Prostate gland (tissue), 2 donors: ENCODE data around the gene DIPK1B. TPM values are rescaled to one million over a fixed set of nuclear protein-coding genes. Genes with fewer than 3 reads are reported as not detected.
A peak's percentile ranks its signal among the peaks of the same experiment; 100 is the strongest.

ENCODE experiments used
- DNase-seq: peaks from one replicate; pipeline ENCODE4 v3.0.0-alpha.2; 2019; ENCODE audit warnings: low spot score
- H3K27ac ChIP-seq, 2 donors: fragments of 200-600 bp; sonication (generic); 2 replicates each; pipeline ENCODE4 v1.5.1; 2017 to 2019
- H3K27me3 ChIP-seq: fragments of 200-600 bp; sonication (generic); replicated peaks from 2 replicates; pipeline ENCODE4 v1.5.1; 2019; ENCODE audit not compliant: insufficient read depth
- H3K36me3 ChIP-seq, 2 donors: fragments of 200-600 bp; sonication (generic); 1 replicate in 1 of 2; 2 replicates in 1 of 2; pipeline versions ENCODE4 v1.5.1 to v1.8.1; 2017 to 2019
- H3K4me1 ChIP-seq: fragments of 200-600 bp; sonication (generic); replicated peaks from 2 replicates; pipeline ENCODE4 v1.5.1; 2019
- H3K4me3 ChIP-seq, 2 donors: fragments of 200-600 bp; sonication (generic); 2 replicates each; pipeline ENCODE4 v1.5.1; 2017 to 2019
- H3K9me3 ChIP-seq: fragments of 200-600 bp; sonication (generic); 2 replicates; pipeline ENCODE4 v1.5.1; 2017
- POLR2A ChIP-seq: fragments of 450-650 bp; IDR thresholded peaks from one replicate; pipeline ENCODE4 v1.6.1; 2016; ENCODE audit warnings: antibody characterized with exemption, mild to moderate bottlenecking
- POLR2AphosphoS5 ChIP-seq: sonication (generic); formaldehyde crosslinking; IDR thresholded peaks from one replicate; pipeline ENCODE4 v1.6.1; 2017; ENCODE audit warnings: antibody characterized with exemption
- WGBS: methylation state at CpG from one replicate; pipeline ENCODE4 v1.1.5; 2018; 5-methylcytosine and 5-hydroxymethylcytosine counted together
- intact Hi-C: fragments of 100-400 bp; cut with DNase I; formaldehyde crosslinking; loops from one replicate; pipeline ENCODE4 v1.14.2; 2022
- total RNA-seq, 2 donors: library from RNA; depleted of rRNA; stranded (reverse); fragments of >200 nt; gene quantifications; one replicate each; pipeline ENCODE4 v1.1.0, GENCODE V29; 2016
- TF ChIP-seq, protein P1 (sequence below), 4 experiments: fragments of 200-600 bp in 2 of 4; fragments of 450-650 bp in 2 of 4; sonication (generic) in 2 of 4; IDR thresholded peaks; 1 replicate in 3 of 4; 2 replicates in 1 of 4; pipeline ENCODE4 v1.5.1; 2016 to 2019; ENCODE audit warnings: antibody characterized with exemption in 4 of 4, mild to moderate bottlenecking in 2 of 4, moderate library complexity in 2 of 4

Gene DIPK1B
- total RNA-seq, 2 donors from 2014 or later: 18.9 to 27.8 TPM

DNA sequence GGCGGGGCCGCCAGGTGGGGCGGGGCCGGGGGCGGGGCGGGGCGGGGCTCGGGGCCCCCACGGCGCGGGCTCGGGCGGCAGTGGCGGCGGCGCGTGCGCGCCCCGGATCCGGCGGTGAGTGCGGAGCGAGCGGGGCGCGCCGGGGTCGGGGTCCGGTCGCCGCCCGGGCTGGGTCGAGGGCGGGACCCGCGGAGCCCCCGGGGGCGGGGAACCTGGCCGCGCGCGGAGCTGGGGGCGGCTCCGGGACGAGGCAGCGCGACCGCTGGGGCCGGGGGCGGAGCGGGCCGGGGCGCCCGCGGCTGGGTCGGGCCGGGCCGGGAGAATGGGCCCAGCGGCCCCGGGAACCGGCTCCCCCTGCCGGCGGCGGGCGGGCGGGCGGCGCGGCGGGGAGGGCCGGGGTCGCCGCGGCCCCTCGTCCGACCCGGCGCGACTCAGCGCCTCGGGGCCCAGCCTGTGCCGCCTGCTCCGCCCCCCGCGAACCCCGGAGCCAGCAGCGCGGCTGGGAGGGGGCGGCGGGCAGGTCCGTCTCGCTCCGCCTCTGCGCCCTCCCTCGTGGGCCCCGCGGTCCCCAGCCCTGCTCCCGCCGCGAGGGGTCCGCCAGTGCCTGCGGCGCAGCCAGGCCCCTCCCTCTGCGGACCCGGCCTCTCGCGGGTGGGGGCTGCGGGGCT lies 46.5 kb upstream of the DIPK1B start:
- 4% methylated on average over 5 of the region's 109 CpGs for WGBS
- H3K27me3 ChIP-seq: no peaks in the 10 kb centered on the region
- no peak for DNase-seq
- peak overlapping the region; percentile 27 to 48 for H3K4me3 ChIP-seq
- intact Hi-C loops: no loop called here
- H3K36me3 ChIP-seq: no peaks in the 10 kb centered on the region
- no peaks in the 10 kb centered on the region for H3K4me1 ChIP-seq
- TF ChIP-seq POLR2A (no peak), POLR2AphosphoS5 (no peak)
- TF ChIP-seq, protein P1, sequence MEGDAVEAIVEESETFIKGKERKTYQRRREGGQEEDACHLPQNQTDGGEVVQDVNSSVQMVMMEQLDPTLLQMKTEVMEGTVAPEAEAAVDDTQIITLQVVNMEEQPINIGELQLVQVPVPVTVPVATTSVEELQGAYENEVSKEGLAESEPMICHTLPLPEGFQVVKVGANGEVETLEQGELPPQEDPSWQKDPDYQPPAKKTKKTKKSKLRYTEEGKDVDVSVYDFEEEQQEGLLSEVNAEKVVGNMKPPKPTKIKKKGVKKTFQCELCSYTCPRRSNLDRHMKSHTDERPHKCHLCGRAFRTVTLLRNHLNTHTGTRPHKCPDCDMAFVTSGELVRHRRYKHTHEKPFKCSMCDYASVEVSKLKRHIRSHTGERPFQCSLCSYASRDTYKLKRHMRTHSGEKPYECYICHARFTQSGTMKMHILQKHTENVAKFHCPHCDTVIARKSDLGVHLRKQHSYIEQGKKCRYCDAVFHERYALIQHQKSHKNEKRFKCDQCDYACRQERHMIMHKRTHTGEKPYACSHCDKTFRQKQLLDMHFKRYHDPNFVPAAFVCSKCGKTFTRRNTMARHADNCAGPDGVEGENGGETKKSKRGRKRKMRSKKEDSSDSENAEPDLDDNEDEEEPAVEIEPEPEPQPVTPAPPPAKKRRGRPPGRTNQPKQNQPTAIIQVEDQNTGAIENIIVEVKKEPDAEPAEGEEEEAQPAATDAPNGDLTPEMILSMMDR (IDR thresholded peaks at IDR 0.05): no peak
- H3K9me3 ChIP-seq: no peaks in the 10 kb centered on the region
- no peak overlapping the region for H3K27ac ChIP-seq

DNA sequence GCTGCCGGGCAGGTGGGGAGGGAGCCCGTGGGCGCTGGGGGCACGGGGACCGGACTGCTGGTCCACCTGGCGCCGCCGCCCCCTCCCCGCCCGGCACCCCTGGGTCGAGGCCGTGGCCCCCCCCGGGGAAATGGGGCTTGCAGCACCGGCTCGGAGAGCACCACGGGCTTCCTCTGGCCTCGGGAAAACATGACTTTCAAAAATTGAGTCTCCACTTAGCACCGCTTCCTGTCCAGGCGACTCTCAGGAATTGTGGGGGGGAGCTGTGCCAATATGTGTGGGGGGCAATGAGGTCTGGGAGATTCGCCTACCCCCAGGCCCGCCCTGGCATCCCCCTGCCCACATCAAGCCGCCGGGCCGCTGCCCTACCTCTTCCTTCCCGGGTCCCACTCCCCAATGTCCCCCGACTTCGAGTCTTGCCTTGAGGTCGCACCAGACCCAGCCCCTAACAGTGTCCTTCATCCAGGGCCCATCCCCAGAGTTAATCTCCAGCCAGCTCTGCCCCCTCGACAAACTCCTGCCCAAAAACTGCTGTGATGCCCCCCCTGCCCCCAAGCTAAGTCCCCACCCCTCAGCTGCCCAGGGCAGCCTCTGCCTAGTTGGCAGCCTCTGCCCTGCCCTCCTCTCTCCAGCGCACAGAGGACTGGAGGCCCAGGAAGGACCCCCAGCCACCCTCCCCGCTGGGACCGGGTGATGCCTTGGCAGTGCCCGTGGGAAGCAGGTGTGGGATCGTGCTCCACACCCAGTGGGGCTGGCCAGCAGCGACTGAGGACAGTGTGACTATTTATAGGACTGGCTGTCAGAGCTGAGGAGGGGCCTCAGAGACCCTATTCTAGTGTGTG lies 45.8 kb upstream of the DIPK1B start:
- H3K27ac ChIP-seq: no peak overlapping the region
- DNase-seq: no peak
- no peak for TF ChIP-seq POLR2AphosphoS5
- TF ChIP-seq, protein P1 (IDR thresholded peaks at IDR 0.05): no peak
- WGBS: 45% methylated on average over 20 of the region's 35 CpGs
- intact Hi-C loops: no loop called here
- H3K9me3 ChIP-seq: no peaks in the 10 kb centered on the region
- H3K27me3 ChIP-seq: no peaks in the 10 kb centered on the region
- peak overlapping the region; percentile 27 to 48 for H3K4me3 ChIP-seq
- no peaks in the 10 kb centered on the region for H3K4me1 ChIP-seq
- H3K36me3 ChIP-seq: no peaks in the 10 kb centered on the region

DNA sequence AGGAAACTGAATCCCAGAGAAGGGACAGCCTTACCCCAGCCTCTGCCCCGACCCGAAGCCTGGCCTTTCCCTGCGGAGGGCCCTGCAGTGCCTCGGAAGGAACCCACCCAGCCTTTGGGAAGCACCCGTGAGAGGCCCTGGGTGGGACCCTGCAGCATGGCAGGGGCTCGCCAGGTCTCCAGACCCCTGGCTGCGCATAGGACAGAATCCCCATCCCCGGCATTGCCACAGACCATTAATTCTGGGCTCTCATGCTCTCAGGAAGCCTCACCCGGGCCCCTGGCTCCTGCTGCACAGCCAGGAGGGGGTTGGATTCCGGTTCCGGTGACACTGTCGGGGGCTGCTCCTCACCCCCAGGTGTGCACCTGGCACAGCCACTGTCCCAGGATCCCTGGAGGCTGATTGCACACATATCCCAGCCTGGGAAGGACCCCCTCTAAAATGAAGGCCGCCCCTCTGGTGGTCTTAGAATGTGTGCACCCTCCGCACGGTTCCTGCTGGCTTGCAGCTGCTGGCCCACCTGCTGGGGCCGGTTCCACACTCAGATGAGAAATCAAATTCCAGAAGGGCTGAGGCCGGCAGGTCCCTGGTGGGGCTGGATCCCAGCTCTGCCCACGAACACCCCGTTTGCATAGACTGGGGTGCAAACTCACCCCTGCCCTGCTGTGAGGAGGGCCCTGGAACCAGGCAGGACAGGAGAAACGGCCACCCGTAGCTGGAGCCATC lies 45.0 kb upstream of the DIPK1B start:
- H3K27me3 ChIP-seq: no peaks in the 10 kb centered on the region
- H3K4me3 ChIP-seq: peak overlapping the region in 1 of 2 donors; percentile 48
- H3K4me1 ChIP-seq: no peaks in the 10 kb centered on the region
- H3K27ac ChIP-seq: no peak overlapping the region
- TF ChIP-seq POLR2A (no peak), POLR2AphosphoS5 (no peak)
- TF ChIP-seq, protein P1 (IDR thresholded peaks at IDR 0.05): no peak
- H3K9me3 ChIP-seq: no peaks in the 10 kb centered on the region
- DNase-seq: no peak
- 80% methylated on average over 21 of the region's 21 CpGs for WGBS
- intact Hi-C loops: no loop called here
- no peaks in the 10 kb centered on the region for H3K36me3 ChIP-seq

DNA sequence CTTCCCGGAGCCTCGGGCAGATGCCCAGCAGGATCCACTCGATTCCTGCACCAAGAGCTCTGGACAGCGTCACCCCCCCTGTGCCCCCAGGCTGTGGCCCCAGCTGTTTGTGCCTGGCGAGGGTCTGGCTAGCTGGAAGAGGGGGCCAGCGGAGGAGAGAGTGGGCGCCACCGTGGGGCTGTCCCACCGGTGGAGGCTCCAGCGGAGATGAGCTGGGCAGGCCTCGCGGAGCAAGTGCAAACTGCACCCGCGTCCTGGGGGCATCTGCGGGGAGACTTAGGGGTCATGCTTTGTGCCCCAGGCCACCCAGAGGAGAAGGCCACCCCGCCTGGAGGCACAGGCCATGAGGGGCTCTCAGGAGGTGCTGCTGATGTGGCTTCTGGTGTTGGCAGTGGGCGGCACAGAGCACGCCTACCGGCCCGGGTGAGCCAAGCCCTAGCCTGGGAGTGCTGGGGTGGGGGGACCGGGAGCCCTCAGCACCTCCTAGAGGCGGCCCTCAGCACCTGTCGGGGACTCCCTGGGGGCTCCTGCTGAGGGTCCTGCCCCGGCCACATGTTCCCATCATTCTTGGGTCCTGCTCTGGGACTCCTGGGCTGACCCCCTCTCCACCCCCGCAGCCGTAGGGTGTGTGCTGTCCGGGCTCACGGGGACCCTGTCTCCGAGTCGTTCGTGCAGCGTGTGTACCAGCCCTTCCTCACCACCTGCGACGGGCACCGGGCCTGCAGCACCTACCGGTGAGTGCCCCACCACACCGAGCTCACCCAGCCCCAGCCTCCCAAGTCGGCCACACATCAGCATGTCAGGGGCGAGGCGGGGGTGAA lies 44.2 kb upstream of the DIPK1B start:
- Histone ChIP-seq H3K4me1 (no peaks in the 10 kb centered on the region), H3K9me3 (no peaks in the 10 kb centered on the region), H3K4me3 (peak overlapping the region in 1 of 2 donors; percentile 48), H3K36me3 (no peaks in the 10 kb centered on the region), H3K27ac (no peak overlapping the region), H3K27me3 (no peaks in the 10 kb centered on the region)
- intact Hi-C loops: no loop called here
- DNase-seq: no peak
- 69% methylated on average over 28 of the region's 40 CpGs for WGBS
- TF ChIP-seq, protein P1 (IDR thresholded peaks at IDR 0.05): no peak
- TF ChIP-seq POLR2AphosphoS5 (no peak), POLR2A (no peak)
